GM12878 (cell line): ENCODE measurements around the gene MYBPC2. TPM values are rescaled to one million over a fixed set of nuclear protein-coding genes. Genes with fewer than 3 reads are reported as not detected.

Source experiments
- ATAC-seq: fragments of 200-7000 bp; cut with Tn5 transposase; 3 replicates; pipeline ENCODE4 v1.9.1; 2020; ENCODE audit warnings: mild to moderate bottlenecking, moderate library complexity
- BruUV-seq: library from RNA; stranded (reverse); fragments of 400-500 nt; replicated peaks from 2 replicates; lab custom pipeline; 2021; lab: Mats Ljungman, UMichigan
- CTCF ChIA-PET: fragments of 300-600 bp; sonication (Branson Sonifier 250); formaldehyde crosslinking; extraction: SDS; loops from one replicate; lab custom pipeline; 2021; ENCODE audit warnings: inconsistent platforms; lab: Yijun Ruan, JAX
- POLR2A ChIA-PET: fragments of 350-600 bp; formaldehyde crosslinking; extraction: SDS; loops from one replicate; lab custom pipeline; 2021; ENCODE audit warnings: inconsistent platforms; lab: Charles Lee
- RAD21 ChIA-PET: fragments of 300-600 bp; sonication (Branson Sonifier 250); formaldehyde crosslinking; loops from one replicate; lab custom pipeline; 2023; ENCODE audit warnings: antibody characterized with exemption; ENCODE audit not compliant: unreplicated experiment; lab: Charles Lee
- SMC1A ChIA-PET: fragments of 300-600 bp; sonication (Branson Sonifier 250); formaldehyde crosslinking; loops from one replicate; lab custom pipeline; 2023; ENCODE audit not compliant: unreplicated experiment, uncharacterized antibody; lab: Charles Lee
- DNase-seq: peaks from one replicate; pipeline ENCODE4 v3.0.0-alpha.2; 2011; ENCODE audit warnings: low read depth, low spot score
- FAIRE-seq: peaks from 3 replicates; lab custom pipeline; 2011; peaks lifted over from hg19 to GRCh38; lab: Jason Lieb, UNC
- H2AFZ ChIP-seq: 2 replicates; pipeline ENCODE4 v1.6.0; 2011; ENCODE audit warnings: low read depth, low read length, control low read depth; ENCODE audit not compliant: control insufficient read depth
- H3K27ac ChIP-seq: 2 replicates; pipeline ENCODE4 v1.5.1; 2011; ENCODE audit warnings: control low read depth; ENCODE audit not compliant: control insufficient read depth, insufficient read depth
- H3K27me3 ChIP-seq, 2 experiments: replicated peaks in 1 of 2; 2 replicates each; pipeline versions ENCODE4 v1.6.0 to v1.6.1; 2011; ENCODE audit warnings: low read length in 1 of 2; ENCODE audit not compliant: control insufficient read depth in 2 of 2, insufficient read depth in 2 of 2
- H3K36me3 ChIP-seq, 2 experiments: 2 replicates each; pipeline ENCODE4 v1.5.1; 2011; ENCODE audit warnings: low read length in 1 of 2; ENCODE audit not compliant: control insufficient read depth in 2 of 2, insufficient read depth in 2 of 2
- H3K4me1 ChIP-seq: 2 replicates; pipeline ENCODE4 v1.6.1; 2011; ENCODE audit warnings: mild to moderate bottlenecking, low read length, moderate library complexity, mixed read lengths; ENCODE audit not compliant: control insufficient read depth, insufficient read depth
- H3K4me2 ChIP-seq: 2 replicates; pipeline ENCODE4 v1.6.0; 2011; ENCODE audit warnings: control low read depth; ENCODE audit not compliant: control insufficient read depth, insufficient read depth
- H3K4me3 ChIP-seq: fragments of 200-600 bp; sonication (generic); 2 replicates; pipeline ENCODE4 v1.5.1; 2016
- H3K79me2 ChIP-seq: 2 replicates; pipeline ENCODE4 v1.6.0; 2011; ENCODE audit warnings: low read length; ENCODE audit not compliant: control insufficient read depth, insufficient read depth
- H3K9ac ChIP-seq: 2 replicates; pipeline ENCODE4 v1.8.0; 2011; ENCODE audit warnings: low read length, control low read depth, mixed read lengths; ENCODE audit not compliant: control insufficient read depth, insufficient read depth
- H3K9me3 ChIP-seq: replicated peaks from 3 replicates; pipeline ENCODE4 v1.5.1; 2011; ENCODE audit warnings: mild to moderate bottlenecking, low read length; ENCODE audit not compliant: control insufficient read depth, insufficient read depth
- H4K20me1 ChIP-seq: 2 replicates; pipeline ENCODE4 v1.6.0; 2011; ENCODE audit not compliant: control insufficient read depth, insufficient read depth
- BMI1 ChIP-seq: fragments of 450-650 bp; IDR thresholded peaks from 2 replicates; pipeline ENCODE4 v1.6.1; 2016; ENCODE audit warnings: mild to moderate bottlenecking, moderate library complexity, borderline replicate concordance
- CBX3 ChIP-seq: fragments of 200-600 bp; sonication (generic); IDR thresholded peaks from 2 replicates; pipeline ENCODE4 v1.6.1; 2016; ENCODE audit warnings: low read depth, borderline replicate concordance
- CHD2 ChIP-seq: IDR thresholded peaks from 2 replicates; pipeline ENCODE4 v1.6.1; 2011; ENCODE audit warnings: low read depth, low read length, improper control_type of control experiment, borderline replicate concordance
- EED ChIP-seq: sonication (generic); IDR thresholded peaks from 2 replicates; pipeline ENCODE4 v1.6.1; 2016; ENCODE audit warnings: antibody characterized with exemption, low read depth
- HCFC1 ChIP-seq: fragments of 150-350 bp; IDR thresholded peaks from 2 replicates; pipeline ENCODE4 v1.6.1; 2014; ENCODE audit warnings: low read length
- HDGF ChIP-seq: fragments of 450-650 bp; IDR thresholded peaks from 2 replicates; pipeline ENCODE4 v1.6.1; 2016; ENCODE audit warnings: antibody characterized with exemption
- MTA3 ChIP-seq: IDR thresholded peaks from 2 replicates; pipeline ENCODE4 v1.6.1; 2012; ENCODE audit warnings: low read length, inconsistent platforms, borderline replicate concordance
- NFIC ChIP-seq: IDR thresholded peaks from 2 replicates; pipeline ENCODE4 v1.6.1; 2012; ENCODE audit warnings: low read depth, mild to moderate bottlenecking, inconsistent platforms, low read length, moderate library complexity
- POLR2A ChIP-seq: IDR thresholded peaks from 2 replicates; pipeline ENCODE4 v1.6.1; 2011; ENCODE audit warnings: low read depth, mild to moderate bottlenecking, low read length
- SIN3A ChIP-seq: IDR thresholded peaks from 2 replicates; pipeline ENCODE4 v1.6.1; 2012; ENCODE audit warnings: low read depth, low read length, improper control_type of control experiment
- SIX5 ChIP-seq: IDR thresholded peaks from 2 replicates; pipeline ENCODE4 v1.6.1; 2011; ENCODE audit warnings: mild to moderate bottlenecking, low read depth, low read length, moderate library complexity; ENCODE audit not compliant: severe bottlenecking
- SPI1 ChIP-seq: IDR thresholded peaks from 2 replicates; pipeline ENCODE4 v1.6.1; 2011; ENCODE audit warnings: low read depth, mild to moderate bottlenecking, low read length, moderate library complexity, borderline replicate concordance; ENCODE audit not compliant: insufficient read depth
- ZNF622 ChIP-seq: fragments of 450-650 bp; IDR thresholded peaks from 2 replicates; pipeline ENCODE4 v1.6.1; 2017; ENCODE audit warnings: mild to moderate bottlenecking, inconsistent platforms
- WGBS: methylation state at CpG from one replicate; pipeline ENCODE4 v1.1.6; 2016; ENCODE audit warnings: low lambda C conversion rate; ENCODE audit not compliant: insufficient replicate concordance, insufficient coverage; ENCODE audit errors: missing lambda C conversion rate; 5-methylcytosine and 5-hydroxymethylcytosine counted together
- in situ Hi-C: fragments of 300-500 bp; cut with MboI; formaldehyde crosslinking; loops from 9 replicates; pipeline ENCODE4 v1.14.3; 2018; ENCODE audit warnings: mixed read lengths
- intact Hi-C: fragments of 100-400 bp; cut with micrococcal nuclease; formaldehyde crosslinking; loops from one replicate; pipeline ENCODE4 v1.14.2; 2022; ENCODE audit not compliant: unreplicated experiment
- polyA plus RNA-seq, 11 experiments: library from polyadenylated mRNA; depleted of rRNA in 4 of 11; unstranded in 6 of 11; stranded (reverse) in 5 of 11; fragments of >200 nt; fragmentation: Nextera tagmentation in 4 of 11; fragmentation: Illumina TruSeq in 1 of 11; extraction: Ambion mirVana in 4 of 11; extraction: Trizol in 1 of 11; gene quantifications; 1 replicate in 1 of 11; 2 replicates in 10 of 11; pipeline versions ENCODE4 v1.2.1 to v1.2.3, GENCODE V29; 2011 to 2016; ENCODE audit warnings: inconsistent platforms in 2 of 11, missing spikeins in 2 of 11, low read depth in 1 of 11
- total RNA-seq, 4 experiments: library from RNA; depleted of rRNA in 3 of 4; stranded (reverse); fragments of >200 nt in 3 of 4; fragmentation: Illumina TruSeq in 1 of 4; extraction: Trizol in 1 of 4; gene quantifications; 2 replicates each; pipeline versions ENCODE4 v1.2.1 to v1.2.3, GENCODE V29; 2013 to 2021
- TF ChIP-seq, protein P1 (sequence below): fragments of 450-650 bp; IDR thresholded peaks from 2 replicates; pipeline ENCODE4 v1.6.1; 2017; ENCODE audit warnings: mild to moderate bottlenecking, moderate library complexity

Gene MYBPC2
- total and polyA plus RNA-seq, 10 of the 15 experiments (the other 5 are each of a cell fraction or from before 2014, with no cell fraction given), result 0.09 to 2.6 (median 0.61) TPM

DNA sequence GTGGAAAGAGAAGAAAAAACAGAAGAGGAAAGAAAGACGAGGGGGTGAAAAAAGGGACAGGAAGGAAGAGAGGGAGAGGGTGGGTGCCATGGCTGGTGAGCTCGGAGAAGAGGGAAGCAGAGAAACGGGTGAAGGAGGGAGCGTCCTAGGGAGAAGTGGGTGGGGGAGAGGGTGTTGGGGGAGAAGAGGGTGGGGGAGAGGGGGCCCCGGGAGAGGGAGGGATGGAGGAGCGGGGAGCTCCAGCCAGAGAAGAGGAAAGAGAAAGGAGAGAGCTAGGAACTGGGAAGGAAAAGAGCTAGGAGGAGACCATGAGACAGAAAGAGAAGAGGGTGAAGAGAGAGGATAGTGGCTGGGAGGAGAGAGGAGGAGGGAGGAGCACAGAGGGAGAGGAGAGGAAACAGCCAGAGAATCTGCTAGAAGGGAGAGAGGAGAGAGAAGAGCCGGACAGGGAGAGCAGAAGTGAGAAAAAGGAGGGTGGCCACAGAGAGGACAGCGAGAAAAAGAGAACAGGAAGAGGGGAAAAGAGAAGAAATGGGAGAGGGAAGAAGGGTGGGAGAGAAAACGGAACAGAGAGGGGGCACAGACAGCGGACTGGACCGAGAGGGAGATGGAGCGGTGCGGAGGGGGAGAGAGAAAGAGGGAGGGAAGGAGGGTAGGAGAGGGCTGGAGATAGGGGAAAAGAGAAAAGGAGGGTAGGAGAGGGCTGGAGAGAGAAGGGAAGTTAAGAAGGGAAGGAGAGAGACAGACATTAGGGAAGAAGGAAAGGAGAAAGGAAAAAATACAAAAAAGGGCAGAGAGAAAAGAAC, 55.9 kb downstream of the MYBPC2 start:
- Histone ChIP-seq H3K79me2 (no peaks in the 10 kb centered on the region), H3K9ac (no peak overlapping the region), H2AFZ (no peak overlapping the region), H3K27ac (no peak overlapping the region), H3K27me3 (no peaks in the 10 kb centered on the region), H3K4me2 (no peak overlapping the region), H3K4me1 (no peaks in the 10 kb centered on the region), H3K9me3 (peaks cover 3% of the 10 kb centered on the region; the same call in 2 of the 3 replicates), H3K4me3 (no peak overlapping the region), H4K20me1 (no peaks in the 10 kb centered on the region), H3K36me3 (no peaks in the 10 kb centered on the region)
- ATAC-seq (no peak), DNase-seq (no peak), FAIRE-seq (no peak)
- in situ Hi-C loops (no loop called here), intact Hi-C loops (no loop called here)
- TF ChIP-seq, protein P1, sequence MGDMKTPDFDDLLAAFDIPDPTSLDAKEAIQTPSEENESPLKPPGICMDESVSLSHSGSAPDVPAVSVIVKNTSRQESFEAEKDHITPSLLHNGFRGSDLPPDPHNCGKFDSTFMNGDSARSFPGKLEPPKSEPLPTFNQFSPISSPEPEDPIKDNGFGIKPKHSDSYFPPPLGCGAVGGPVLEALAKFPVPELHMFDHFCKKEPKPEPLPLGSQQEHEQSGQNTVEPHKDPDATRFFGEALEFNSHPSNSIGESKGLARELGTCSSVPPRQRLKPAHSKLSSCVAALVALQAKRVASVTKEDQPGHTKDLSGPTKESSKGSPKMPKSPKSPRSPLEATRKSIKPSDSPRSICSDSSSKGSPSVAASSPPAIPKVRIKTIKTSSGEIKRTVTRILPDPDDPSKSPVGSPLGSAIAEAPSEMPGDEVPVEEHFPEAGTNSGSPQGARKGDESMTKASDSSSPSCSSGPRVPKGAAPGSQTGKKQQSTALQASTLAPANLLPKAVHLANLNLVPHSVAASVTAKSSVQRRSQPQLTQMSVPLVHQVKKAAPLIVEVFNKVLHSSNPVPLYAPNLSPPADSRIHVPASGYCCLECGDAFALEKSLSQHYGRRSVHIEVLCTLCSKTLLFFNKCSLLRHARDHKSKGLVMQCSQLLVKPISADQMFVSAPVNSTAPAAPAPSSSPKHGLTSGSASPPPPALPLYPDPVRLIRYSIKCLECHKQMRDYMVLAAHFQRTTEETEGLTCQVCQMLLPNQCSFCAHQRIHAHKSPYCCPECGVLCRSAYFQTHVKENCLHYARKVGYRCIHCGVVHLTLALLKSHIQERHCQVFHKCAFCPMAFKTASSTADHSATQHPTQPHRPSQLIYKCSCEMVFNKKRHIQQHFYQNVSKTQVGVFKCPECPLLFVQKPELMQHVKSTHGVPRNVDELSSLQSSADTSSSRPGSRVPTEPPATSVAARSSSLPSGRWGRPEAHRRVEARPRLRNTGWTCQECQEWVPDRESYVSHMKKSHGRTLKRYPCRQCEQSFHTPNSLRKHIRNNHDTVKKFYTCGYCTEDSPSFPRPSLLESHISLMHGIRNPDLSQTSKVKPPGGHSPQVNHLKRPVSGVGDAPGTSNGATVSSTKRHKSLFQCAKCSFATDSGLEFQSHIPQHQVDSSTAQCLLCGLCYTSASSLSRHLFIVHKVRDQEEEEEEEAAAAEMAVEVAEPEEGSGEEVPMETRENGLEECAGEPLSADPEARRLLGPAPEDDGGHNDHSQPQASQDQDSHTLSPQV, result no peak
- TF ChIP-seq SPI1 (no peak), MTA3 (no peak), EED (no peak), NFIC (no peak), CHD2 (no peak), ZNF622 (no peak), SIX5 (no peak), HCFC1 (no peak), HDGF (no peak), BMI1 (no peak), SIN3A (no peak), POLR2A (no peak), CBX3 (no peak)
- ChIA-PET CTCF (interaction anchor here (0.7 kb wide), 1 partner anchor 216 kb away, joined by 3 read pairs; no protein-coding TSS in a partner anchor), POLR2A (no interaction called here), RAD21 (no interaction called here), SMC1A (no interaction called here)
- 52% methylated on average over 9 of the region's 13 CpGs for WGBS
- no TSS peak for BruUV-seq
